HG02840 (cell line): ENCODE data around the gene ARFGEF3.
"Not testable (repeated sequence)": the region's sequence is repeated elsewhere in the genome, so short reads cannot be mapped to it uniquely, and the experiment has no call there.

Source experiments
- ATAC-seq: cut with Tn5 transposase; IDR thresholded peaks from one replicate; pipeline ENCODE4 v1.9.1; 2021; ENCODE audit warnings: mild to moderate bottlenecking, moderate library complexity, moderate number of reproducible peaks; ENCODE audit not compliant: unreplicated experiment, low FRiP score

The ARFGEF3 gene

GRCh38 chr6:138264372-138264880, 102.7 kb downstream of the ARFGEF3 start:
- no peak for ATAC-seq

GRCh38 chr6:138266095-138266494, 104.4 kb downstream of the ARFGEF3 start:
- no peak for ATAC-seq

- ATAC-seq: no peak
Measured at GRCh38 chr6:138267971-138268895, 106.5 kb downstream of the ARFGEF3 start.

GRCh38 chr6:138271451-138271850, 109.7 kb downstream of the ARFGEF3 start:
- no peak for ATAC-seq

GRCh38 chr6:138272533-138273315, 111.0 kb downstream of the ARFGEF3 start:
- ATAC-seq: no peak

- no peak for ATAC-seq
Measured at GRCh38 chr6:138275976-138276375, 114.2 kb downstream of the ARFGEF3 start.

GRCh38 chr6:138277835-138278234, 116.1 kb downstream of the ARFGEF3 start:
- no peak for ATAC-seq

- ATAC-seq: no peak
Measured at GRCh38 chr6:138278326-138278725, 116.6 kb downstream of the ARFGEF3 start.

GRCh38 chr6:138285800-138286199, 124.1 kb downstream of the ARFGEF3 start:
- no peak for ATAC-seq

- ATAC-seq: no peak
Measured at GRCh38 chr6:138286698-138287097, 125.0 kb downstream of the ARFGEF3 start.

GRCh38 chr6:138287144-138287955, 125.6 kb downstream of the ARFGEF3 start:
- no peak for ATAC-seq

- not testable (repeated sequence) for ATAC-seq
Measured at GRCh38 chr6:138288428-138289085, 126.8 kb downstream of the ARFGEF3 start.

GRCh38 chr6:138289739-138290138, 128.0 kb downstream of the ARFGEF3 start:
- no peak for ATAC-seq

- ATAC-seq: no peak
Measured at GRCh38 chr6:138290423-138290962, 128.8 kb downstream of the ARFGEF3 start.

GRCh38 chr6:138291036-138291848, 129.5 kb downstream of the ARFGEF3 start:
- ATAC-seq: no peak

GRCh38 chr6:138291849-138292181, 130.1 kb downstream of the ARFGEF3 start:
- ATAC-seq: no peak

- no peak for ATAC-seq
Measured at GRCh38 chr6:138292482-138292881, 130.7 kb downstream of the ARFGEF3 start.

- ATAC-seq: no peak
Measured at GRCh38 chr6:138293428-138294395, 132.0 kb downstream of the ARFGEF3 start.
